ENCODE data around the gene TLR2. TPM values are rescaled to one million over a fixed set of nuclear protein-coding genes. Genes with fewer than 3 reads are reported as not detected.

Gene TLR2
- total RNA-seq, 4 donors from 2014 or later, result 4.7 to 13.8 (median 9.4) TPM

- Histone ChIP-seq H3K36me3 (no peaks in the 10 kb centered on the region), H3K9me3 (no peaks in the 10 kb centered on the region), H3K4me1 (no peaks in the 10 kb centered on the region), H3K4me3 (no peak overlapping the region), H3K27me3 (no peaks in the 10 kb centered on the region), H3K27ac (no peak overlapping the region)
- TF ChIP-seq POLR2A (IDR thresholded peaks at IDR 0.05) (no peak), CTCF (IDR thresholded peaks at IDR 0.05) (no peak)
- no peak for DNase-seq
These were observed 64.3 kb downstream of the TLR2 start for GRCh38 chr4:153748378-153748777.

- Histone ChIP-seq H3K27me3 (no peaks in the 10 kb centered on the region), H3K4me3 (no peak overlapping the region), H3K9me3 (no peaks in the 10 kb centered on the region), H3K27ac (no peak overlapping the region), H3K4me1 (no peaks in the 10 kb centered on the region), H3K36me3 (no peaks in the 10 kb centered on the region)
- TF ChIP-seq POLR2A (IDR thresholded peaks at IDR 0.05) (no peak), CTCF (IDR thresholded peaks at IDR 0.05) (peak; percentile 24 to 60 (median 48))
- peak in 2 of 3 donors; percentile 35 to 67 for DNase-seq
These were observed 66.2 kb downstream of the TLR2 start for GRCh38 chr4:153750197-153750817.

- DNase-seq, result no peak
- Histone ChIP-seq H3K27ac (no peak overlapping the region), H3K9me3 (no peaks in the 10 kb centered on the region), H3K27me3 (peaks cover 0 to 7% of the 10 kb centered on the region in 2 donors), H3K4me1 (peaks cover 0 to 10% (median 2%) of the 10 kb centered on the region in 4 donors), H3K36me3 (no peaks in the 10 kb centered on the region), H3K4me3 (no peak overlapping the region)
- no peak for TF ChIP-seq POLR2A (IDR thresholded peaks at IDR 0.05)
- no peak for TF ChIP-seq CTCF (IDR thresholded peaks at IDR 0.05)
These were observed 71.1 kb downstream of the TLR2 start for GRCh38 chr4:153755186-153755585.

Other genes with a start within 250 kb of the TLR2 start
- 10 to 100 TPM in 1 of 4 donors, 1 to 10 TPM in 3; 5.2 to 54.5 (median 7.0) TPM for gene TMEM131L, start 217.9 kb upstream of the TLR2 start, total RNA-seq
- not detected for gene RNF175, start 75.7 kb downstream of the TLR2 start, total RNA-seq
- 10 to 100 TPM in 3 of 4 donors, 1 to 10 TPM in 1; 7.2 to 20.3 (median 18.7) TPM for gene SFRP2, start 104.8 kb downstream of the TLR2 start, total RNA-seq